Adrenal gland (tissue), 12 donors: ENCODE data around the gene ENTHD1. TPM values are rescaled to one million over a fixed set of nuclear protein-coding genes. Genes with fewer than 3 reads are reported as not detected.

Experiments
- DNase-seq, 7 donors: peaks; one replicate each; pipeline ENCODE4 v3.0.0-alpha.2; 2019 to 2020
- H3K27ac ChIP-seq, 5 donors: fragments of 200-600 bp; sonication (generic) in 4 of 5; 1 replicate in 3 of 5; 2 replicates in 2 of 5; pipeline versions ENCODE4 v1.5.1 to v1.8.0; 2016 to 2020; ENCODE audit warnings: mild to moderate bottlenecking in 1 of 5
- H3K27me3 ChIP-seq: fragments of 200-600 bp; 2 replicates; pipeline ENCODE4 v1.8.0; 2021
- H3K36me3 ChIP-seq, 2 donors: fragments of 200-600 bp; replicated peaks in 1 of 2; 1 replicate in 1 of 2; 2 replicates in 1 of 2; pipeline versions ENCODE4 v1.5.1 to v1.8.0; 2018 to 2022
- H3K4me1 ChIP-seq, 2 donors: fragments of 200-600 bp; replicated peaks in 1 of 2; 1 replicate in 1 of 2; 2 replicates in 1 of 2; pipeline versions ENCODE4 v1.5.1 to v1.8.0; 2018 to 2021
- H3K4me3 ChIP-seq, 4 donors: fragments of 200-600 bp; sonication (generic) in 3 of 4; one replicate each; pipeline ENCODE4 v1.5.1; 2016 to 2018
- H3K9me3 ChIP-seq, 3 donors: fragments of 200-600 bp; sonication (generic) in 1 of 3; replicated peaks in 1 of 3; 1 replicate in 2 of 3; 2 replicates in 1 of 3; pipeline versions ENCODE4 v1.5.1 to v1.8.0; 2016 to 2021
- CTCF ChIP-seq, 6 experiments: fragments of 450-650 bp in 4 of 6; fragments of 200-600 bp in 2 of 6; sonication (generic) in 1 of 6; IDR thresholded peaks; 1 replicate in 5 of 6; 2 replicates in 1 of 6; pipeline versions ENCODE4 v1.5.1 to v1.8.0; 2016 to 2021; ENCODE audit warnings: antibody characterized with exemption in 6 of 6, mild to moderate bottlenecking in 2 of 6, moderate library complexity in 1 of 6
- POLR2A ChIP-seq, 2 donors: fragments of 450-650 bp; IDR thresholded peaks; one replicate each; pipeline ENCODE4 v1.6.1; 2017; ENCODE audit warnings: antibody characterized with exemption in 2 of 2, mild to moderate bottlenecking in 2 of 2, moderate library complexity in 1 of 2
- WGBS, 4 donors: extraction: QIAGEN DNeasy Blood & Tissue Kit in 2 of 4; methylation state at CpG; one replicate each; pipeline versions ENCODE4 v1.1.5 to v1.1.7; 2013 to 2017; 5-methylcytosine and 5-hydroxymethylcytosine counted together
- intact Hi-C, 2 donors: fragments of 100-400 bp; cut with DNase I; formaldehyde crosslinking; loops; one replicate each; pipeline versions ENCODE4 v1.14.1 to v1.15.0; 2022 to 2023
- polyA plus RNA-seq, 3 donors: library from polyadenylated mRNA; stranded (reverse); fragments of 200-250 nt in 2 of 3; fragments of 350-450 nt in 1 of 3; fragmentation: Illumina TruSeq in 1 of 3; extraction: RNeasy Lipid Tissue Mini Kit (QIAGEN cat#74804) in 1 of 3; gene quantifications; one replicate each; pipeline ENCODE4 v1.2.3, GENCODE V29; 2013 to 2014
- total RNA-seq, 9 donors: library from RNA; depleted of rRNA in 4 of 9; stranded (reverse); fragments of >200 nt in 4 of 9; fragments of 120-200 nt in 1 of 9; fragmentation: NEBNext Ultra II Directional in 1 of 9; extraction: Animal tissue kit (Norgen Biotek cat#: 25700) in 1 of 9; gene quantifications; one replicate each; pipeline versions ENCODE4 v1.1.0 to v1.2.4, GENCODE V29; 2013 to 2023
- donor health status: healthy with polysubstance abuse.
- donor health status: Bipolar disorder and iron deficiency.
- donor health status: DM: yes; HTN: yes; CAD: no.
- donor health status: DM: no; HTN: no; CAD: no.
- donor health status: DM: no; HTN: no; CAD: no.
- donor health status: DM: yes; HTN: yes; CAD: no.

Gene ENTHD1
- total and polyA plus RNA-seq, 12 donors, result 0.07 TPM; not detected in 11

GRCh38 chr22:39712751-39713525 lies 180.6 kb downstream of the ENTHD1 start:
- Histone ChIP-seq H3K9me3 (no peaks in the 10 kb centered on the region), H3K27ac (no peak overlapping the region), H3K4me1 (peaks cover 4 to 14% of the 10 kb centered on the region in 2 donors), H3K36me3 (no peaks in the 10 kb centered on the region), H3K27me3 (no peaks in the 10 kb centered on the region), H3K4me3 (no peak overlapping the region)
- no peak for DNase-seq
- no peak for TF ChIP-seq CTCF (IDR thresholded peaks at IDR 0.05)
- no peak for TF ChIP-seq POLR2A (IDR thresholded peaks at IDR 0.05)
- intact Hi-C loops, result no loop called here
- WGBS, 4 donors, result 79 to 85% (median 83%) methylated on average over 17 to 18 of the region's 18 CpGs

- TF ChIP-seq POLR2A (IDR thresholded peaks at IDR 0.05) (no peak), CTCF (IDR thresholded peaks at IDR 0.05) (no peak)
- intact Hi-C loops, result no loop called here
- Histone ChIP-seq H3K4me1 (peaks cover 4 to 14% of the 10 kb centered on the region in 2 donors), H3K9me3 (no peaks in the 10 kb centered on the region), H3K4me3 (no peak overlapping the region), H3K27me3 (no peaks in the 10 kb centered on the region), H3K36me3 (no peaks in the 10 kb centered on the region), H3K27ac (no peak overlapping the region)
- no peak for DNase-seq
- 76 to 100% (median 97%) methylated on average over 1 of the region's 1 CpG for WGBS, 4 donors
Measured at GRCh38 chr22:39712081-39712480, 181.5 kb downstream of the ENTHD1 start.

GRCh38 chr22:39710380-39711150 lies 183.0 kb downstream of the ENTHD1 start:
- Histone ChIP-seq H3K9me3 (no peaks in the 10 kb centered on the region), H3K36me3 (no peaks in the 10 kb centered on the region), H3K4me3 (no peak overlapping the region), H3K4me1 (peaks cover 4 to 14% of the 10 kb centered on the region in 2 donors), H3K27ac (no peak overlapping the region), H3K27me3 (no peaks in the 10 kb centered on the region)
- peak; percentile 68 to 87 (median 85) for DNase-seq
- intact Hi-C loops, result no loop called here
- no peak for TF ChIP-seq CTCF (IDR thresholded peaks at IDR 0.05)
- TF ChIP-seq POLR2A (IDR thresholded peaks at IDR 0.05), result no peak
- WGBS, 4 donors, result 36 to 49% (median 41%) methylated on average over 12 to 15 of the region's 15 CpGs

- DNase-seq, result no peak
- Histone ChIP-seq H3K27me3 (no peaks in the 10 kb centered on the region), H3K4me1 (peaks cover 4 to 14% of the 10 kb centered on the region in 2 donors), H3K4me3 (no peak overlapping the region), H3K27ac (no peak overlapping the region), H3K36me3 (no peaks in the 10 kb centered on the region), H3K9me3 (no peaks in the 10 kb centered on the region)
- no peak for TF ChIP-seq POLR2A (IDR thresholded peaks at IDR 0.05)
- TF ChIP-seq CTCF (IDR thresholded peaks at IDR 0.05), result no peak
- 74 to 87% (median 80%) methylated on average over 5 of the region's 5 CpGs for WGBS, 4 donors
- intact Hi-C loops, result no loop called here
Measured at GRCh38 chr22:39707816-39708215, 185.7 kb downstream of the ENTHD1 start.
